GOT3 (cell line): ENCODE data around the gene CHMP6.

Experiments
- DNase-seq: peaks from one replicate; lab custom pipeline; 2025; ENCODE audit warnings: mixed read lengths; lab: John Stamatoyannopoulos, UW

The CHMP6 gene

GRCh38 chr17:80956321-80957190 lies 35.1 kb upstream of the CHMP6 start:
- DNase-seq: no peak

- DNase-seq: no peak
These were observed 34.1 kb upstream of the CHMP6 start for GRCh38 chr17:80957461-80957941.

GRCh38 chr17:80959330-80960036 lies 32.2 kb upstream of the CHMP6 start:
- DNase-seq: no peak

- DNase-seq: no peak
These were observed 31.4 kb upstream of the CHMP6 start for GRCh38 chr17:80960037-80960796.

GRCh38 chr17:80960797-80961452 lies 30.7 kb upstream of the CHMP6 start:
- DNase-seq: no peak

- DNase-seq: no peak
These were observed 29.9 kb upstream of the CHMP6 start for GRCh38 chr17:80961541-80962330.

- no peak for DNase-seq
These were observed 29.0 kb upstream of the CHMP6 start for GRCh38 chr17:80962356-80963329.

GRCh38 chr17:80963812-80964543 lies 27.7 kb upstream of the CHMP6 start:
- DNase-seq: no peak

GRCh38 chr17:80964544-80964856 lies 27.1 kb upstream of the CHMP6 start:
- no peak for DNase-seq

GRCh38 chr17:80964859-80965580 lies 26.6 kb upstream of the CHMP6 start:
- no peak for DNase-seq

- no peak for DNase-seq
These were observed 26.0 kb upstream of the CHMP6 start for GRCh38 chr17:80965606-80966005.

GRCh38 chr17:80967404-80967872 lies 24.2 kb upstream of the CHMP6 start:
- no peak for DNase-seq

GRCh38 chr17:80968602-80969029 lies 23.0 kb upstream of the CHMP6 start:
- DNase-seq: no peak

GRCh38 chr17:80969030-80969673 lies 22.5 kb upstream of the CHMP6 start:
- no peak for DNase-seq

GRCh38 chr17:80969674-80970043 lies 22.0 kb upstream of the CHMP6 start:
- DNase-seq: no peak

GRCh38 chr17:80970044-80970761 lies 21.4 kb upstream of the CHMP6 start:
- no peak for DNase-seq
